ENCODE results near the gene ACOT2.
"Not testable (repeated sequence)": the region's sequence is repeated elsewhere in the genome, so short reads cannot be mapped to it uniquely, and the experiment has no call there.

Gene ACOT2

DNA sequence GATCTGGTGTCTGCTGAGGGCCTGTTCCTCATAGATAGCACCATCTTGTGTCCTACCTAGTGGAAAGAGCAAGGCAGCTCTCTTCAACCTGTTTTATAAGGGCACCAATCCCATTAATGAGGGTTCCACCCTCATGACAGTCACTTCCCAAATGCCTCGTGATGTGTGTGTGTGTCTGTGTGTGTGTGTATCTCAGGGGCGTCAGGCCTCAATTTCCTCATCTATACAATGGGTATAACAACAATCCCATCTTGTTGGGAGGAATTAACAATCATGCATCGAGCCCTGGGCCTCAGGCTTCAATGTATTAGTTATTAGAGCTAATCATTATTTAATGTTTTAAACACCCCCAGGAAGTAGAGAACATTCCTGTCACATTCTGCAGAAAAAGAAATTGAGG lies 19.9 kb upstream of the ACOT2 start:
- not testable (repeated sequence) for H3K4me3 ChIP-seq (ENCODE audit: low read depth in 1 of 2, low read length in 2 of 2); H3K27me3 ChIP-seq (ENCODE audit: low read depth, low read length); H3K27ac ChIP-seq (ENCODE audit: low read length)

GRCh38 chr14:73549889-73550524 lies 19.0 kb upstream of the ACOT2 start:
- not testable (repeated sequence) for H3K4me1 ChIP-seq (ENCODE audit: control insufficient read depth in 1 of 2, insufficient read depth in 2 of 2, low read length in 2 of 2); H3K27me3 ChIP-seq (ENCODE audit: low read depth, low read length); H3K36me3 ChIP-seq (ENCODE audit: control insufficient read depth in 1 of 2, insufficient read depth in 2 of 2, low read length in 2 of 2); H3K9me3 ChIP-seq (ENCODE audit: control insufficient read depth in 1 of 2, low read length in 2 of 2); H3K27ac ChIP-seq (ENCODE audit: low read length); H3K4me3 ChIP-seq (ENCODE audit: low read depth in 1 of 2, low read length in 2 of 2)

More for the DNA sequence above, 19.9 kb upstream of the ACOT2 start:
- not testable (repeated sequence) for H3K36me3 ChIP-seq (ENCODE audit: control insufficient read depth in 1 of 2, insufficient read depth in 2 of 2, low read length in 2 of 2); H3K4me1 ChIP-seq (ENCODE audit: control insufficient read depth in 1 of 2, insufficient read depth in 2 of 2, low read length in 2 of 2); H3K9me3 ChIP-seq (ENCODE audit: control insufficient read depth in 1 of 2, low read length in 2 of 2)

GRCh38 chr14:73553845-73554244 lies 15.2 kb upstream of the ACOT2 start:
- Histone ChIP-seq H3K4me3 (ENCODE audit: low read depth in 1 of 2, low read length in 2 of 2) (no peak overlapping the region), H3K4me1 (ENCODE audit: control insufficient read depth in 1 of 2, insufficient read depth in 2 of 2, low read length in 2 of 2) (no peaks in the 10 kb centered on the region), H3K9me3 (ENCODE audit: control insufficient read depth in 1 of 2, low read length in 2 of 2) (no peaks in the 10 kb centered on the region), H3K27ac (ENCODE audit: low read length) (no peak overlapping the region), H3K27me3 (ENCODE audit: low read depth, low read length) (no peaks in the 10 kb centered on the region), H3K36me3 (ENCODE audit: control insufficient read depth in 1 of 2, insufficient read depth in 2 of 2, low read length in 2 of 2) (no peaks in the 10 kb centered on the region)

DNA sequence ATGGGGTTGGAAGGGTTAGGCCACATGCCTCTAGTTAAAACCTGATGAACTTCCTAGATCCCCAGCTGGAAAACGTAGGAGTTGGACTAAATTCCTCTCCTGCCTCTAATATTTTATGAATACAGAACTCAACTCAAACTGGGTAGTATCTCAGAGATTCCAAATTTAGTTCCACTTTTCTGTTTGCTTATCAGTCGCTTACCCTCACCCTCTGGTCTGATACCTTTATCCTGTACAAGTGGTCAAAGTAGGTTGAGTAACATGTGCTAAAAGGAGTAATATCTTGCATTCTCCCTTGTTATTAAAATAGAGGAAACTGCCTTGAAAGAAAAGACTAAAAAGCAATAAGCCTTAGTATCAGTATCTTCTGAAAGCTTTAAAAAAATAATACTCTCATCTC lies 11.8 kb upstream of the ACOT2 start:
- H3K4me3 ChIP-seq (ENCODE audit: low read depth in 1 of 2, low read length in 2 of 2); H3K4me1 ChIP-seq (ENCODE audit: control insufficient read depth in 1 of 2, insufficient read depth in 2 of 2, low read length in 2 of 2); H3K9me3 ChIP-seq (ENCODE audit: control insufficient read depth in 1 of 2, low read length in 2 of 2); H3K27me3 ChIP-seq (ENCODE audit: low read depth, low read length); H3K36me3 ChIP-seq (ENCODE audit: control insufficient read depth in 1 of 2, insufficient read depth in 2 of 2, low read length in 2 of 2); H3K27ac ChIP-seq (ENCODE audit: low read length): not testable (repeated sequence)

DNA sequence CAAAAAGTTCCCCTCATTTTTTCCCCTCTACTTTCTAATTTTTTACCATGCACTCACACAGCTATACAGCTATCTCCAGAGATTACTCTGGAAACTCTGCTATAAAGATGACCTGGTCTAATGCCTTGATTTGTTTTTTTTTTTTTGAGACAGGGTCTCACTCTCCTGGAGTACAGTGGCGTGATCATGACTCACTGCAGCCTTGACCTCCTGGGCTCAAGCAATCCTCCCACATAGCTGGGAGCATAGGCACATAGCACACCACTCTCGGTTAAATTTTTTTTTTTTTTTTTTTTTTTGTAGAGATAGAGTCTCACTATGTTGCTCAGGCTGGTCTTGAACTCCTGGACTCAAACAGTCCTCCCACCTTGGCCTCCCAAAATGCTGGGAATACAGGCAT lies 10.8 kb upstream of the ACOT2 start:
- H3K27ac ChIP-seq (ENCODE audit: low read length); H3K9me3 ChIP-seq (ENCODE audit: control insufficient read depth in 1 of 2, low read length in 2 of 2); H3K27me3 ChIP-seq (ENCODE audit: low read depth, low read length); H3K4me3 ChIP-seq (ENCODE audit: low read depth in 1 of 2, low read length in 2 of 2); H3K36me3 ChIP-seq (ENCODE audit: control insufficient read depth in 1 of 2, insufficient read depth in 2 of 2, low read length in 2 of 2); H3K4me1 ChIP-seq (ENCODE audit: control insufficient read depth in 1 of 2, insufficient read depth in 2 of 2, low read length in 2 of 2): not testable (repeated sequence)

- not testable (repeated sequence) for H3K27me3 ChIP-seq (ENCODE audit: low read depth, low read length); H3K4me3 ChIP-seq (ENCODE audit: low read depth in 1 of 2, low read length in 2 of 2); H3K9me3 ChIP-seq (ENCODE audit: control insufficient read depth in 1 of 2, low read length in 2 of 2); H3K27ac ChIP-seq (ENCODE audit: low read length); H3K4me1 ChIP-seq (ENCODE audit: control insufficient read depth in 1 of 2, insufficient read depth in 2 of 2, low read length in 2 of 2); H3K36me3 ChIP-seq (ENCODE audit: control insufficient read depth in 1 of 2, insufficient read depth in 2 of 2, low read length in 2 of 2)
Measured at GRCh38 chr14:73562256-73562655, 6.8 kb upstream of the ACOT2 start.

GRCh38 chr14:73562696-73563095 lies 6.3 kb upstream of the ACOT2 start:
- not testable (repeated sequence) for H3K4me3 ChIP-seq (ENCODE audit: low read depth in 1 of 2, low read length in 2 of 2); H3K4me1 ChIP-seq (ENCODE audit: control insufficient read depth in 1 of 2, insufficient read depth in 2 of 2, low read length in 2 of 2); H3K27me3 ChIP-seq (ENCODE audit: low read depth, low read length); H3K9me3 ChIP-seq (ENCODE audit: control insufficient read depth in 1 of 2, low read length in 2 of 2); H3K36me3 ChIP-seq (ENCODE audit: control insufficient read depth in 1 of 2, insufficient read depth in 2 of 2, low read length in 2 of 2); H3K27ac ChIP-seq (ENCODE audit: low read length)

- H3K27ac ChIP-seq (ENCODE audit: low read length); H3K27me3 ChIP-seq (ENCODE audit: low read depth, low read length); H3K36me3 ChIP-seq (ENCODE audit: control insufficient read depth in 1 of 2, insufficient read depth in 2 of 2, low read length in 2 of 2); H3K4me3 ChIP-seq (ENCODE audit: low read depth in 1 of 2, low read length in 2 of 2); H3K4me1 ChIP-seq (ENCODE audit: control insufficient read depth in 1 of 2, insufficient read depth in 2 of 2, low read length in 2 of 2); H3K9me3 ChIP-seq (ENCODE audit: control insufficient read depth in 1 of 2, low read length in 2 of 2): not testable (repeated sequence)
Measured at GRCh38 chr14:73566431-73566830, 2.6 kb upstream of the ACOT2 start.

GRCh38 chr14:73566935-73567334 lies 2.1 kb upstream of the ACOT2 start:
- not testable (repeated sequence) for H3K36me3 ChIP-seq (ENCODE audit: control insufficient read depth in 1 of 2, insufficient read depth in 2 of 2, low read length in 2 of 2); H3K9me3 ChIP-seq (ENCODE audit: control insufficient read depth in 1 of 2, low read length in 2 of 2); H3K27me3 ChIP-seq (ENCODE audit: low read depth, low read length); H3K27ac ChIP-seq (ENCODE audit: low read length)
- Histone ChIP-seq H3K4me1 (ENCODE audit: control insufficient read depth in 1 of 2, insufficient read depth in 2 of 2, low read length in 2 of 2) (peaks cover 0 to 13% of the 10 kb centered on the region in 2 donors), H3K4me3 (ENCODE audit: low read depth in 1 of 2, low read length in 2 of 2) (peak overlapping the region in 1 of 2 donors; percentile 74)

DNA sequence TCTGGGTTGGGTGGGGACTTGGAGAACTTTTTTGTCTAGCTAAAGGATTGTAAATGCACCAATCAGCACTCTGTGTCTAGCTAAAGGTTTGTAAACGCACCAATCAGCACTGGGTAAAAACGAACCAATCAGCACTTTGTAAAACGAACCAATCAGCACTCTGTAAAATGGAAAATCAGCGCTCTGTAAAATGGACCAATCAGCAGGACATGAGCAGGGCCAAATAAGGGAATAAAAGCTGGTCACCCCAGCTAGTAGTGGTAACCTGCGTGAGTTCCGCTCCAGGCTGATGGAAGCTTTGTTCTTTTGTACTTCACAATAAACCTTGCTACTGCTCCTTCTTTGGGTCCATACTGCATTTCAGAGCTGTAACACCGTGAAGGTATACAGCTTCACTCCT lies 1.7 kb upstream of the ACOT2 start:
- Histone ChIP-seq H3K9me3 (ENCODE audit: control insufficient read depth in 1 of 2, low read length in 2 of 2) (no peaks in the 10 kb centered on the region), H3K4me1 (ENCODE audit: control insufficient read depth in 1 of 2, insufficient read depth in 2 of 2, low read length in 2 of 2) (peaks cover 0 to 13% of the 10 kb centered on the region in 2 donors), H3K27me3 (ENCODE audit: low read depth, low read length) (no peaks in the 10 kb centered on the region), H3K4me3 (ENCODE audit: low read depth in 1 of 2, low read length in 2 of 2) (peak overlapping the region; percentile 70 to 74), H3K36me3 (ENCODE audit: control insufficient read depth in 1 of 2, insufficient read depth in 2 of 2, low read length in 2 of 2) (no peaks in the 10 kb centered on the region), H3K27ac (ENCODE audit: low read length) (peak overlapping the region; percentile 89)

DNA sequence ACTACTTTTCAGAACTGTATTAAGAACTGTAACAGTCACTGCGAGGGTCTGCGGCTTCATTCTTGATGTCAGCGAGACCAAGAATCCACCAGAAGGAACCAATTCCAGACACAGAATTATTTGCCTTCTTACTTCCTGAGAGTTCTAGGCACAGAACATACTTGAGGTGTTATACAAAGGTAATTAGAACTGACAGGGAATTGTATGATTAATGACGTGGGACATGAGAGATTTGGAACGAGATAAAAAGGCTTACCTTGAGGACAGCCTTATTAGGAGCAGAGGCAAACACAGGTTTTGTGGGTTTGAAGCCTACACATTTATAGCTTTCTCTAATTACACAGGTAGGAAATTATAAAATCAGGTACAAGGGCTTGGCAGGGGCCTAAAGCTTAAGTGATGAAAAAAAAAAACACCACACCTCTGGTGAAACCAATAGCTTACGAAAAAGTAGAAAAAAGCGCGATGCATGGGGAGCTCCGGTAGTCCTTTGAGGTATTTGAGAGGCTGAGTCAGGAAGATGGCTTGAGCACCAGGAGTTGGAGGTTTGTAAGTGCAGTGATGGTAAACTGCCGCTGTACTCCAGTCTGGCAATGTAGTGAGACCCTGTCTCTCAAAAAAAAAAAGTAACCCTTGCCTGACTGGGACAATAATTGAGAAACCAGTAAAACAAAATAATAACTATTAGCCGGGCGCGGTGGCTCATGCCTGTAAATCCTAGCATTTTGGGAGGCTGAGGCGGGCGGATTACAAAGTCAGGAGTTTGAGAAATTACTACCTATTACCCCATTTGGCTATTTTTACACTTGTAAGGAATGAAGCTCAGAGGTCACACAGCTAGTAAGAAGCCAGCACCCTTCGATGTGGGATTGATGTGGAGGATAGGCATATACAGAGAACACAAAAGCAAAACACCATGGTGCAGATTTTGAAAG lies 795 bp upstream of the ACOT2 start:
- H3K9me3 ChIP-seq (ENCODE audit: control insufficient read depth in 1 of 2, low read length in 2 of 2) = no peaks in the 10 kb centered on the region
- peak overlapping the region; percentile 70 to 74 for H3K4me3 ChIP-seq (ENCODE audit: low read depth in 1 of 2, low read length in 2 of 2)
- H3K36me3 ChIP-seq (ENCODE audit: control insufficient read depth in 1 of 2, insufficient read depth in 2 of 2, low read length in 2 of 2) = no peaks in the 10 kb centered on the region
- H3K27ac ChIP-seq (ENCODE audit: low read length) = peak overlapping the region; percentile 89
- peaks cover 0 to 13% of the 10 kb centered on the region in 2 donors for H3K4me1 ChIP-seq (ENCODE audit: control insufficient read depth in 1 of 2, insufficient read depth in 2 of 2, low read length in 2 of 2)
- H3K27me3 ChIP-seq (ENCODE audit: low read depth, low read length) = no peaks in the 10 kb centered on the region

GRCh38 chr14:73568886-73569184 lies 178 bp upstream of the ACOT2 start:
- H3K27me3 ChIP-seq (ENCODE audit: low read depth, low read length); H3K9me3 ChIP-seq (ENCODE audit: control insufficient read depth in 1 of 2, low read length in 2 of 2); H3K36me3 ChIP-seq (ENCODE audit: control insufficient read depth in 1 of 2, insufficient read depth in 2 of 2, low read length in 2 of 2): not testable (repeated sequence)
- Histone ChIP-seq H3K27ac (ENCODE audit: low read length) (peak overlapping the region; percentile 89), H3K4me3 (ENCODE audit: low read depth in 1 of 2, low read length in 2 of 2) (peak overlapping the region; percentile 70 to 74), H3K4me1 (ENCODE audit: control insufficient read depth in 1 of 2, insufficient read depth in 2 of 2, low read length in 2 of 2) (peaks cover 0 to 13% of the 10 kb centered on the region in 2 donors)

All from muscle layer of duodenum (tissue), 2 donors.